Measurements from ENCODE around the gene OR52N1.

OR52N1 gene

GRCh38 chr11:5807580-5807979 lies 16.5 kb upstream of the OR52N1 start:
- H3K4me3 ChIP-seq (ENCODE audit: severe bottlenecking): no peak overlapping the region
- no peak for DNase-seq (ENCODE audit: low spot score)
- ATAC-seq (ENCODE audit: low read depth): no peak; the same call in 2 of the 3 replicates
- peaks cover 17% of the 10 kb centered on the region for H3K27me3 ChIP-seq (ENCODE audit: insufficient read depth, poor library complexity, severe bottlenecking)
- no peaks in the 10 kb centered on the region for H3K36me3 ChIP-seq (ENCODE audit: low read depth)
- no peaks in the 10 kb centered on the region for H3K9me3 ChIP-seq (ENCODE audit: severe bottlenecking)
- no peak overlapping the region for H3K27ac ChIP-seq (ENCODE audit: poor library complexity, severe bottlenecking)
- H3K4me1 ChIP-seq (ENCODE audit: insufficient read depth, poor library complexity, severe bottlenecking): no peaks in the 10 kb centered on the region
- TF ChIP-seq CTCF (IDR thresholded peaks at IDR 0.05; ENCODE audit: poor library complexity, severe bottlenecking): no peak

DNA sequence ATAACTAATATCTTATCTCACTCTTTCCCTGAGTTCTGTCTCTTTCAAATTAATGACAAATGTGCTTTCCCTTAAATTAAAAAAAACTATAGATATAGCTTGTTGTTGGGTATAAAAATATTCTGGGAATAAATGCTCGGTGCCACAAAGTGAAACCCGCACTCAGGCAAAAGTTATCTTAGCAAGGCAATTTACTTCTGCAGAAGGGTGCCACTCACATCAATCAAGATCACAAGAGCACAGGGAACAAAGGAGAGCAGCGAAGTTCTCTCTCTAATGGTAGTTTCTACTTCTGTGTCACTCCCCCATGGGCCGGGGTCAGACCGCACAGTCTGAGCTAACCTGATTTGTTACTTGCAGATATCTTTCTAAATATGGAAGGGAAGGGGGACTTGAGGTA lies 12.9 kb upstream of the OR52N1 start:
- Histone ChIP-seq H3K27ac (ENCODE audit: poor library complexity, severe bottlenecking) (no peak overlapping the region), H3K27me3 (ENCODE audit: insufficient read depth, poor library complexity, severe bottlenecking) (peaks cover 4% of the 10 kb centered on the region), H3K4me1 (ENCODE audit: insufficient read depth, poor library complexity, severe bottlenecking) (no peaks in the 10 kb centered on the region), H3K4me3 (ENCODE audit: severe bottlenecking) (no peak overlapping the region), H3K36me3 (ENCODE audit: low read depth) (no peaks in the 10 kb centered on the region), H3K9me3 (ENCODE audit: severe bottlenecking) (no peaks in the 10 kb centered on the region)
- DNase-seq (ENCODE audit: low spot score) (no peak), ATAC-seq (ENCODE audit: low read depth) (no peak)
- no peak for TF ChIP-seq CTCF (IDR thresholded peaks at IDR 0.05; ENCODE audit: poor library complexity, severe bottlenecking)

GRCh38 chr11:5796541-5796940 lies 5.5 kb upstream of the OR52N1 start:
- Histone ChIP-seq H3K4me3 (ENCODE audit: severe bottlenecking) (no peak overlapping the region), H3K9me3 (ENCODE audit: severe bottlenecking) (peaks cover 2% of the 10 kb centered on the region), H3K36me3 (ENCODE audit: low read depth) (no peaks in the 10 kb centered on the region), H3K27me3 (ENCODE audit: insufficient read depth, poor library complexity, severe bottlenecking) (peaks cover 4% of the 10 kb centered on the region), H3K27ac (ENCODE audit: poor library complexity, severe bottlenecking) (no peak overlapping the region), H3K4me1 (ENCODE audit: insufficient read depth, poor library complexity, severe bottlenecking) (no peaks in the 10 kb centered on the region)
- TF ChIP-seq CTCF (IDR thresholded peaks at IDR 0.05; ENCODE audit: poor library complexity, severe bottlenecking): no peak
- DNase-seq (ENCODE audit: low spot score): no peak
- no peak for ATAC-seq (ENCODE audit: low read depth)

GRCh38 chr11:5783255-5783654 lies 7.8 kb downstream of the OR52N1 start, which contains the start of gene OR52N5:
Gene OR52N5, minus strand, starts transcription at chr11:5783355. Its CDS starts 4,721 bp downstream, at chr11:5778634.
- no peaks in the 10 kb centered on the region for H3K9me3 ChIP-seq (ENCODE audit: severe bottlenecking)
- no peak within 1 kb of the TSS for H3K4me3 ChIP-seq (ENCODE audit: severe bottlenecking)
- no peak within 1 kb of the TSS for H3K27ac ChIP-seq (ENCODE audit: poor library complexity, severe bottlenecking)
- H3K36me3 ChIP-seq (ENCODE audit: low read depth): no peaks in the 10 kb centered on the region
- no peak for TF ChIP-seq CTCF (IDR thresholded peaks at IDR 0.05; ENCODE audit: poor library complexity, severe bottlenecking)
- no peaks in the 10 kb centered on the region for H3K4me1 ChIP-seq (ENCODE audit: insufficient read depth, poor library complexity, severe bottlenecking)
- DNase-seq (ENCODE audit: low spot score) (no peak), ATAC-seq (ENCODE audit: low read depth) (no peak)
- no peaks in the 10 kb centered on the region for H3K27me3 ChIP-seq (ENCODE audit: insufficient read depth, poor library complexity, severe bottlenecking)

DNA sequence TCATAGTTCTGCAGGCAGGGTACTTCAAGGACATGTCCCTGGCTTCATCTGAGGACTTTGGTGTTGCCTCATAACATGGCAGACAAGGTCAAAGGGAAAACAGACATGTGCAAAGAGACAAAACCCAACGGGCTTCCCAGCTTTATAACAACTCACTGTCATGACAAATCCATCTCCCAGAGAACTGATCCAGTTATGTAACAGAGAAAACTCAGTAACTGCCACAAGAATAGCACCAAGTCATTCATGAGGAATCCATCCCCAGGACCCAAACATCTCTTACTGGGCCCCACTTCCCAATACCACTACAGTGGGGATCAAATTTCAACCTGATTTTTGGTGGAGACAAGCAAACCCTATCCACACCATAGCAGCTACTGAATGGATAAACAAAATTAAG lies 24.0 kb downstream of the OR52N1 start:
- Histone ChIP-seq H3K4me1 (ENCODE audit: insufficient read depth, poor library complexity, severe bottlenecking) (no peaks in the 10 kb centered on the region), H3K27ac (ENCODE audit: poor library complexity, severe bottlenecking) (no peak overlapping the region), H3K36me3 (ENCODE audit: low read depth) (no peaks in the 10 kb centered on the region), H3K4me3 (ENCODE audit: severe bottlenecking) (no peak overlapping the region), H3K9me3 (ENCODE audit: severe bottlenecking) (no peaks in the 10 kb centered on the region), H3K27me3 (ENCODE audit: insufficient read depth, poor library complexity, severe bottlenecking) (no peaks in the 10 kb centered on the region)
- ATAC-seq (ENCODE audit: low read depth) (no peak), DNase-seq (ENCODE audit: low spot score) (no peak)
- TF ChIP-seq CTCF (IDR thresholded peaks at IDR 0.05; ENCODE audit: poor library complexity, severe bottlenecking): no peak

Measured in RWPE2 (cell line).